Subcutaneous abdominal adipose tissue (tissue), 5 donors: ENCODE measurements around the gene APBA1.
"Not testable (repeated sequence)": the region's sequence is repeated elsewhere in the genome, so short reads cannot be mapped to it uniquely, and the experiment has no call there.

Source experiments
- H3K27ac ChIP-seq: one replicate; pipeline ENCODE4 v1.7.0; 2013; ENCODE audit warnings: low read depth, mild to moderate bottlenecking, inconsistent platforms, low read length, moderate library complexity
- H3K27me3 ChIP-seq, 5 donors: one replicate each; pipeline ENCODE4 v1.7.0; 2013; ENCODE audit warnings: low read length in 5 of 5, inconsistent platforms in 1 of 5; ENCODE audit not compliant: control insufficient read depth in 5 of 5, insufficient read depth in 4 of 5
- H3K36me3 ChIP-seq, 5 donors: one replicate each; pipeline ENCODE4 v1.7.0; 2013; ENCODE audit warnings: low read length in 5 of 5; ENCODE audit not compliant: control insufficient read depth in 5 of 5, insufficient read depth in 5 of 5
- H3K4me1 ChIP-seq, 5 donors: one replicate each; pipeline ENCODE4 v1.7.0; 2013; ENCODE audit warnings: low read length in 5 of 5, mild to moderate bottlenecking in 3 of 5, moderate library complexity in 1 of 5; ENCODE audit not compliant: control insufficient read depth in 5 of 5, insufficient read depth in 5 of 5
- H3K4me3 ChIP-seq, 5 donors: one replicate each; pipeline ENCODE4 v1.7.0; 2013; ENCODE audit warnings: low read length in 5 of 5, low read depth in 1 of 5
- H3K9ac ChIP-seq, 5 donors: one replicate each; pipeline ENCODE4 v1.7.0; 2013; ENCODE audit warnings: low read length in 5 of 5, mild to moderate bottlenecking in 4 of 5, moderate library complexity in 3 of 5
- H3K9me3 ChIP-seq, 5 donors: one replicate each; pipeline ENCODE4 v1.7.0; 2013; ENCODE audit warnings: low read length in 5 of 5; ENCODE audit not compliant: control insufficient read depth in 5 of 5
- donor health status: healthy.
- donor health status: healthy.
- donor health status: healthy.
- donor health status: healthy.
- donor health status: healthy.

APBA1 gene

DNA sequence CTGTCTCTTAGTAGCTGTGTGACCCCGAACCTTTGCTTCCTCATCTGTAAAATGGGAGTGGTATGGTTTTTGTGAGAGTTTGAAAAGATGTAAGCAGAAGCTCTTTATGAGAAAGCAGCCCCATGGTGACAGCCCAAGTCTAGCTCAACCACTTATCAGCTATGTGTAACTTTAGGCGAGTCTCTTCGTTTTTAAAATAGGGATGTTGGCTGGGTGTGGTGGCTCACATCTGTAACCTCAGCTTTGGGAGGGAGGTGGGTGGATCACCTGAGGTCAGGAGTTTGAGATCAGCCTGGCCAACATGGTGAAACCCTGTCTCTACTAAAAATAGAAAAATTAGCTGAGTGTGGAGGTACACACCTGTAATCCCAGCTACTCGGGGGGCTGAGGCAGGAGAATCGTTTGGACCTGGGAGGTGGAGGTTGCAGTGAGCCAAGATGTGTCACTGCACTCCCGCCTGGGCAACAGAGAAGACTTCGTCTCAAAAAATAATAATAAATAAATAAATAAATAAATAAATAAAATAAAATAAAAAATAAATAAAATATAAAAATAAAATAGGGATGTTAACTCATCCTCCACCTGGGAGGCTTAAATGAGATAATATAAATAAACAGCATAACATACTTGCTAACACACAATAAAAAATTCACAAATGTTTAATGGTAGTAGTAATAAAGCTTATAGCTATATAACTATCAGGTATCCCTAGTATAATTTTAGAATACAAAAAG is 71.7 kb downstream of the APBA1 start:
- Histone ChIP-seq H3K36me3 (no peaks in the 10 kb centered on the region), H3K4me3 (no peak overlapping the region), H3K4me1 (peaks cover 0 to 12% (median 7%) of the 10 kb centered on the region in 5 donors), H3K9ac (no peak overlapping the region), H3K27ac (no peak overlapping the region), H3K9me3 (no peaks in the 10 kb centered on the region), H3K27me3 (no peaks in the 10 kb centered on the region)

DNA sequence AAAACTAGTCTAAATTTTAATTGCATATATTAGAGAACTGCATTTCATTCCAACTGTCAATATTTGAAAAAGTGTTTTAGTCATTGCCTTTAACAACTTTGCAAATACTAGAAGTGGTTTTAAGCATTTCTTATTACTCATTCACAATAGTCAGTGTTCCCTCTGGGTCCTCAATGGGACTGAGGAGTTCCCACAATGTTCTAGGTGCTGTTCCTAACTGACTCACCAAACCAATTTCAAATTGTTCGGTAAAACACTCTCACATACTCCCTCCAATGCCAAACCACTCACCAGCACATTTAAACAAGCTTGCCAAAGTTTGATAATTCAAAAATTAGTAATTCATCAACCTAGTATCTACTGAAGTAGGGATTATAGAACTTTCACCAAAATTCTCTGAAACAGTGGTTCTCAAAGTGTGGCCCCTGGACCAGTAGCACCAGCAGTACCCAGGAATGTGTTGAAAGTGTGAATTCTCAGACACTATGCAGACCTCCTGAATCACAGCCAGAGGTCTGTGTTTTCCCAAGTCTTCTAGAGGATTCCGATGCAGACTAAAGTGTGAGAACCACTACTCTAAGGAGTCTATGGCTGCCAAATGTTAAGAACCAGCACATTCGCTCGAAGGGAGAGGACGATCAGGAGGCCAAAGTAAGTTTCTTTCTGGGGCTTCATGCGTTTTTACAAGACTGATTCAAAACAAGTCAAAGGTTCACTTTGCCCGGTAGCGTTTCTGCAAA is 72.8 kb downstream of the APBA1 start:
- Histone ChIP-seq H3K4me1 (peaks cover 0 to 12% (median 7%) of the 10 kb centered on the region in 5 donors), H3K4me3 (no peak overlapping the region), H3K27me3 (no peaks in the 10 kb centered on the region), H3K36me3 (no peaks in the 10 kb centered on the region), H3K9ac (no peak overlapping the region), H3K9me3 (no peaks in the 10 kb centered on the region), H3K27ac (no peak overlapping the region)

DNA sequence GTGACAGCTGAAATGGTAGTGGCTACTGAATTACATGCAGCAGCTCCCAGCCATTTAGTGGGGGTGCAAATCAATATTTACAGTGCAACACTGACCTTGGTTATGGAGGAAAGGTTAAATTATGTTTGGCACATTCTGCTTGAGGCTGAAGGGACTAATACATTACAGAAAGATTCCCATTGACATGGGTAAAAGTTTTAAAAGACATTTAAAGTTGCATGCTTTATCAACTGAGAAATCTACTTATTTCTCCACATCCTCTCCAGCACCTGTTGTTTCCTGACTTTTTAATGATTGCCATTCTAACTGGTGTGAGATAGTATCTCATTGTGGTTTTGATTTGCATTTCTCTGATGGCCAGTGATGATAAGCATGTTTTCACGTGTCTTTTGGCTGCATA is 75.3 kb downstream of the APBA1 start:
- H3K27me3 ChIP-seq, H3K9me3 ChIP-seq, H3K9ac ChIP-seq, H3K27ac ChIP-seq, H3K36me3 ChIP-seq, H3K4me1 ChIP-seq, H3K4me3 ChIP-seq: not testable (repeated sequence)

DNA sequence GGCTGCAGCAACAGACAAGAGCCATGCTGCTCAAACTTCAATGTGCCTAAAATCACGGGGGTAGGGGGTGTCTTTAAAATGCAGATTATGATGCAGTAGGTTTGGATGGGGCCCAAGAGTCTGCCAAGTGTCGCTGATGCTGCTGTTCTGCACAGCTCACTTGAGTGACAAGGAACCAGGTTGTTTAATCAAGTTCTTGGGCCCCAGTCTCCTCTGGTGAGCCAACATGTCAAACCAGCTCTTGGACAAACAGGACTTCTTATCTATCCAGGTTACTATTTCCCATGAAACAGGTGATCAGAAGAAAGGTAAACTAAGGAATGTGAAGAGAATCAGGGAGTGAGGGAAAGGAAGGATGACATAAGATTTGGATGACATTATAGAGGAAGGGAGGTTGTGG is 78.0 kb downstream of the APBA1 start:
- no peak overlapping the region for H3K9ac ChIP-seq
- H3K9me3 ChIP-seq, result no peaks in the 10 kb centered on the region
- no peak overlapping the region for H3K4me3 ChIP-seq
- H3K27me3 ChIP-seq, result no peaks in the 10 kb centered on the region
- H3K36me3 ChIP-seq, result no peaks in the 10 kb centered on the region
- H3K4me1 ChIP-seq, result peaks cover 0 to 8% (median 4%) of the 10 kb centered on the region in 5 donors
- H3K27ac ChIP-seq, result no peak overlapping the region

DNA sequence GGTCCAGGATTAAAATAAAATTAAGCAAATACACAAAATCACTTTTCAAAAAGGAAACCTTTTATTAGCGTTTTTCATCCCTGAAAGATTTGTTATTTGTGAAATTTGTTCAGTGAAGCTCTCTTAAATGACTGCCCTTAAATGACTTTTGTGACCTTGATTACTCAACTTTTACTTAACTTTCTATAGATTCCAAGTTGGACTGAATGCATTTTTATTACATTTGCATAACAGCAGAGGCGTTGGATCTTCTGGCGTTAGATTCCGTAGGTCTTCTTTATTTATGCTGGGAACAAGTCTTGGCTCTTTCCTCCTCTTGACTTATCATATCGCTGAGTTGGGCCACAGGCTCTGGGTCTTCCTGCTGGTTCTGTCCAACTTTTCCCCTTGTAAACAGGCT is 78.4 kb downstream of the APBA1 start:
- no peaks in the 10 kb centered on the region for H3K9me3 ChIP-seq
- H3K27ac ChIP-seq, result no peak overlapping the region
- no peaks in the 10 kb centered on the region for H3K27me3 ChIP-seq
- H3K4me1 ChIP-seq, result peaks cover 0 to 8% (median 4%) of the 10 kb centered on the region in 5 donors
- no peaks in the 10 kb centered on the region for H3K36me3 ChIP-seq
- H3K9ac ChIP-seq, result no peak overlapping the region
- no peak overlapping the region for H3K4me3 ChIP-seq

DNA sequence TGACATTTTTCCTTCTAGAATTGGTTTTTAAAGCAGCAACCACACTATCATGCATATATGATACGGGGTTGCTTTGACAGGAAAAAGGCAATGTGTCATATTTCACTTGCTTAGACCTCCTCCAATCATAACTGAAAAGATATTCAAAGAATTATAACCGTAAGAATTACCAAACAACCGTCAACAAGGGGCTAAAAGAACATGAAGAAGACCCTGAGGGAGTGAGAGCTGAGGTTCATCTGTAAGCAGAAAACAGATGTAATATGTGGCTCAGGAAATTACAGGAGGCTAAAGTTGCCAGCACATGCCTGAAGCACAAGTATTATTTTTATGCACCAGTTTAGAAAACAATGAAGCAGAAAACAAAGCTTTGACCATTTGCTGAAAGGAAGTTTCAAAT is 78.9 kb downstream of the APBA1 start:
- no peaks in the 10 kb centered on the region for H3K36me3 ChIP-seq
- H3K9ac ChIP-seq, result no peak overlapping the region
- H3K4me1 ChIP-seq, result peaks cover 0 to 8% (median 4%) of the 10 kb centered on the region in 5 donors
- no peak overlapping the region for H3K27ac ChIP-seq
- no peaks in the 10 kb centered on the region for H3K27me3 ChIP-seq
- H3K9me3 ChIP-seq, result no peaks in the 10 kb centered on the region
- H3K4me3 ChIP-seq, result no peak overlapping the region

DNA sequence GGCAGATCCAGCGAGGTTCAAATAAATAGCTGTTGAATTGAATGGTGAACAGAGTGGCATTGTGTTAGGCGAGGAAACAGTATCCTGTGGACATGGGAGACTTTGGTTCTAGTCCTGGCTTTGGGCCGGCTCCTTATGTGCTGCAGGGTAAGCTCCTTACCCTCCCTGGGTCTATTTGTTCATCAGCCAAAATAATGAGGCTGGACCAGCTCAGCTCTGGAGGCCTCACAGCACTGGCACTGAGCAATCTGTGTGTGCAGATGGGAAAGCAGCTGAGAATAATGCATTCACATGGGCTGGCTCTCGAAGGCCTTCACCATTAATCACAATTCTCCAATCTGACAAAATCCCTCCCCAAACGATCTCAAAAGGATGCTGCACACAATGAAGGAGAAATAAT is 81.9 kb downstream of the APBA1 start:
- H3K9me3 ChIP-seq, result no peaks in the 10 kb centered on the region
- H3K9ac ChIP-seq, result no peak overlapping the region
- H3K27me3 ChIP-seq, result no peaks in the 10 kb centered on the region
- no peak overlapping the region for H3K27ac ChIP-seq
- H3K4me1 ChIP-seq, result peaks cover 0 to 8% (median 4%) of the 10 kb centered on the region in 5 donors
- no peak overlapping the region for H3K4me3 ChIP-seq
- H3K36me3 ChIP-seq, result no peaks in the 10 kb centered on the region

DNA sequence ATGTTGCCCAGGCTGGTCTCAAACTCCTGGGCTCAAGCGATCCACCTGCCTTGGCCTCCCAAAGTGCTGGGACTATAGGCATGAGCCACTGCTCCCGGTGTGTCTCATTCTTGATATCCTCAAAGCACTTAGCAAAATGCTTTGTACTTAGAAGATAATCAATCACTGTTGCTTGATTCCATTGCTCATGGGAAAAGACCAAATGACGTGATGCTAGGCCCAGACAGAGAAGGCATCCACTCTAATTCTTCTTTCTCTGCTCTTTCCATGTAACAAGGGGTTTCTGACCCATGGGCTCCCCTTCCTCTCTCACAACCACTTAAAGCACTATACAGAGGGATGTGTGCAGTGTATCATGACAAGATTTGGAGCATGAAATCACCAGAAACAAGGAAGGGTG is 83.0 kb downstream of the APBA1 start:
- Histone ChIP-seq H3K4me1 (peaks cover 0 to 8% (median 4%) of the 10 kb centered on the region in 5 donors), H3K4me3 (no peak overlapping the region), H3K36me3 (no peaks in the 10 kb centered on the region), H3K9ac (no peak overlapping the region), H3K27ac (no peak overlapping the region), H3K9me3 (no peaks in the 10 kb centered on the region), H3K27me3 (no peaks in the 10 kb centered on the region)

DNA sequence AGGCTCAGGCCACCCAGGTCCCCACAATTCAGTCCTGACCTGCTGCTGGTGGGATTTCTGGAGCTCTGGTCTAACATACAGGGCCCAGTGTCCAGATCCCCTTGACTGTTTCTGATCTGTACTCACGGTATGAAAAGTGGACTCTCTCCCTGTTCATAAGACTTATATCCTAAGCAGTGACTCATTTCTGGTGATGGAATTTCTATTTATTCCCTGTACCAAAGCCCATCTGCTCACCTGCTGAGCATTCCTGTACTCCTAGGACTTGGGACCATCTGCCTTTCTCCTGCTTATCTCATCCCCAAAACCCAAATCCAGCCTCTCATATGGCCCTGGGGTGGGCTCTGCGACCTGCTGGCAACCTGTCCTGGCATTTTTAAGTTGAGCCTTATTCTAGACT is 86.6 kb downstream of the APBA1 start:
- Histone ChIP-seq H3K9ac (no peak overlapping the region), H3K9me3 (no peaks in the 10 kb centered on the region), H3K27me3 (no peaks in the 10 kb centered on the region), H3K4me1 (peaks cover 0 to 9% (median 4%) of the 10 kb centered on the region in 5 donors), H3K27ac (no peak overlapping the region), H3K4me3 (no peak overlapping the region), H3K36me3 (no peaks in the 10 kb centered on the region)

DNA sequence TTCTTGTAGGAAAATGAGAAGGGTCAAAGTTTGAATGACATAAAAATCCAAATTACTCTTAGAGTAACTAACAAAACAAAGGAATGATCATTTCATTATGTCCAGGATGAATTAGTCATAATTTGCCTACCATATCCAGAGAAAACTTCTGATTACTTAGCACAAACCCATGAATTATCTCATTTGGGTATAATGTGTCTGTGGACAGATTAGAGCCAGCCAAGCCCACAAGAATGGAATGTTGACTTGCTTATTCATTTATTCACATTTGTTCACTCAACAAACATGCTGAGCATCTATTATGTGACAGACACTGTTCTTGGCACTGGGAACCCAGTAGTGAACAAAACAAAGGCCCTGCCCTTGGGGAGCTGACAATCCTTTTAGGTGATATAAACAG is 87.4 kb downstream of the APBA1 start:
- Histone ChIP-seq H3K36me3 (no peaks in the 10 kb centered on the region), H3K27me3 (no peaks in the 10 kb centered on the region), H3K4me3 (no peak overlapping the region), H3K27ac (no peak overlapping the region), H3K4me1 (peaks cover 0 to 10% (median 4%) of the 10 kb centered on the region in 5 donors), H3K9ac (no peak overlapping the region), H3K9me3 (no peaks in the 10 kb centered on the region)
